Stimulated activated CD4-positive, alpha-beta T cell treated with anti-CD3 and anti-CD28 coated beads, Interleukin-12 subunit alpha, Interleukin-12 subunit beta, amount 100 ng/mL, for 4 hours (primary cell): ENCODE results near the gene TULP4.
"Not testable (repeated sequence)": the region's sequence is repeated elsewhere in the genome, so short reads cannot be mapped to it uniquely, and the experiment has no call there.

ENCODE experiments used
- DNase-seq: peaks from one replicate; pipeline ENCODE4 v3.0.0-alpha.2; 2020

Gene TULP4

GRCh38 chr6:158399040-158399700, 86.9 kb downstream of the TULP4 start:
- DNase-seq, result no peak

- DNase-seq, result no peak
Observed at GRCh38 chr6:158402184-158402583, 89.9 kb downstream of the TULP4 start.

- DNase-seq, result not testable (repeated sequence)
Observed at GRCh38 chr6:158405321-158405831, 93.1 kb downstream of the TULP4 start.

- no peak for DNase-seq
Observed at GRCh38 chr6:158405933-158406332, 93.7 kb downstream of the TULP4 start.

- no peak for DNase-seq
Observed at GRCh38 chr6:158406736-158407135, 94.5 kb downstream of the TULP4 start.

GRCh38 chr6:158408013-158408412, 95.7 kb downstream of the TULP4 start:
- no peak for DNase-seq

- DNase-seq, result no peak
Observed at GRCh38 chr6:158408552-158409130, 96.4 kb downstream of the TULP4 start.

- DNase-seq, result no peak
Observed at GRCh38 chr6:158409451-158409850, 97.2 kb downstream of the TULP4 start.

GRCh38 chr6:158410784-158411183, 98.5 kb downstream of the TULP4 start:
- no peak for DNase-seq

GRCh38 chr6:158411998-158412397, 99.7 kb downstream of the TULP4 start:
- DNase-seq, result no peak

GRCh38 chr6:158413028-158413427, 100.8 kb downstream of the TULP4 start:
- DNase-seq, result no peak

GRCh38 chr6:158413814-158414565, 101.7 kb downstream of the TULP4 start:
- no peak for DNase-seq

GRCh38 chr6:158414851-158415262, 102.6 kb downstream of the TULP4 start:
- DNase-seq, result no peak

GRCh38 chr6:158415666-158416065, 103.4 kb downstream of the TULP4 start:
- DNase-seq, result no peak

GRCh38 chr6:158416883-158417759, 104.9 kb downstream of the TULP4 start:
- no peak for DNase-seq

GRCh38 chr6:158417760-158418098, 105.5 kb downstream of the TULP4 start:
- DNase-seq, result no peak

- DNase-seq, result no peak
Observed at GRCh38 chr6:158418501-158418900, 106.2 kb downstream of the TULP4 start.

GRCh38 chr6:158419339-158419909, 107.2 kb downstream of the TULP4 start:
- DNase-seq, result no peak

GRCh38 chr6:158421381-158421780, 109.1 kb downstream of the TULP4 start:
- no peak for DNase-seq

- DNase-seq, result no peak
Observed at GRCh38 chr6:158422629-158423238, 110.5 kb downstream of the TULP4 start.

GRCh38 chr6:158431036-158431435, 118.8 kb downstream of the TULP4 start:
- DNase-seq, result no peak

- no peak for DNase-seq
Observed at GRCh38 chr6:158431560-158431959, 119.3 kb downstream of the TULP4 start.
